Gastroesophageal sphincter (tissue), 4 donors: Measurements from ENCODE around the gene CTIF. TPM values are rescaled to one million over a fixed set of nuclear protein-coding genes. Genes with fewer than 3 reads are reported as not detected.

Source experiments
- ATAC-seq: fragments of 150-250 bp; one replicate; pipeline ENCODE4 v1.9.1; 2016; ENCODE audit warnings: mild to moderate bottlenecking, moderate library complexity
- H3K27ac ChIP-seq, 4 donors: fragments of 200-600 bp; sonication (generic) in 3 of 4; 1 replicate in 3 of 4; 2 replicates in 1 of 4; pipeline ENCODE4 v1.5.1; 2016 to 2019
- H3K27me3 ChIP-seq: fragments of 200-600 bp; sonication (generic); one replicate; pipeline ENCODE4 v1.5.1; 2019
- H3K36me3 ChIP-seq, 2 donors: fragments of 200-600 bp; sonication (generic); one replicate each; pipeline ENCODE4 v1.5.1; 2019; ENCODE audit warnings: control low read depth in 1 of 2
- H3K4me1 ChIP-seq, 3 donors: fragments of 200-600 bp; sonication (generic); 1 replicate in 2 of 3; 2 replicates in 1 of 3; pipeline ENCODE4 v1.5.1; 2016 to 2019; ENCODE audit warnings: control low read depth in 2 of 3
- H3K4me3 ChIP-seq, 2 donors: fragments of 200-600 bp; sonication (generic); one replicate each; pipeline ENCODE4 v1.5.1; 2019; ENCODE audit warnings: mild to moderate bottlenecking in 1 of 2, moderate library complexity in 1 of 2
- H3K9me3 ChIP-seq, 3 donors: fragments of 200-600 bp; sonication (generic); one replicate each; pipeline ENCODE4 v1.5.1; 2017 to 2019; ENCODE audit warnings: control low read depth in 2 of 3
- CTCF ChIP-seq, 4 experiments: fragments of 200-600 bp in 2 of 4; fragments of 450-650 bp in 2 of 4; sonication (generic) in 1 of 4; IDR thresholded peaks; one replicate each; pipeline ENCODE4 v1.5.1; 2017 to 2019; ENCODE audit warnings: antibody characterized with exemption in 4 of 4, mild to moderate bottlenecking in 2 of 4, moderate library complexity in 2 of 4
- EP300 ChIP-seq: sonication (generic); formaldehyde crosslinking; IDR thresholded peaks from one replicate; pipeline ENCODE4 v1.6.1; 2017; ENCODE audit warnings: antibody characterized with exemption, mild to moderate bottlenecking
- POLR2A ChIP-seq, 2 donors: fragments of 450-650 bp; IDR thresholded peaks; one replicate each; pipeline ENCODE4 v1.6.1; 2017; ENCODE audit warnings: antibody characterized with exemption in 2 of 2, mild to moderate bottlenecking in 2 of 2, moderate library complexity in 1 of 2
- POLR2AphosphoS5 ChIP-seq: sonication (generic); formaldehyde crosslinking; IDR thresholded peaks from one replicate; pipeline ENCODE4 v1.6.1; 2017; ENCODE audit warnings: antibody characterized with exemption
- WGBS, 2 donors: methylation state at CpG; one replicate each; pipeline ENCODE4 v1.1.5; 2018; ENCODE audit warnings: low coverage in 1 of 2; 5-methylcytosine and 5-hydroxymethylcytosine counted together
- total RNA-seq, 4 donors: library from RNA; depleted of rRNA; stranded (reverse); fragments of >200 nt; gene quantifications; one replicate each; pipeline ENCODE4 v1.1.0, GENCODE V29; 2016

Gene CTIF
- total RNA-seq, 4 donors from 2014 or later: 31.4 to 124 (median 78.1) TPM

- whole genome bisulfite sequencing, 2 donors: 100% methylated on average over 1 of the region's 11 CpGs; no CpG with 5 or more reads in 1 of the 2 donors
- TF ChIP-seq EP300: no peak
- TF ChIP-seq CTCF (IDR thresholded peaks at IDR 0.05): no peak
- TF ChIP-seq POLR2AphosphoS5: no peak
- no peak for TF ChIP-seq POLR2A (IDR thresholded peaks at IDR 0.05)
- peaks cover 0 to 51% (median under 1%) of the 10 kb centered on the region in 3 donors for H3K4me1 ChIP-seq
- no peak overlapping the region for H3K4me3 ChIP-seq
- no peaks in the 10 kb centered on the region for H3K9me3 ChIP-seq
- ATAC-seq: no peak
- H3K27ac ChIP-seq: no peak overlapping the region
- H3K27me3 ChIP-seq: no peaks in the 10 kb centered on the region
- peaks cover 0 to 43% of the 10 kb centered on the region in 2 donors for H3K36me3 ChIP-seq
Measured at GRCh38 chr18:48787203-48788151, 248.6 kb downstream of the CTIF start.

- H3K9me3 ChIP-seq: no peaks in the 10 kb centered on the region
- ATAC-seq: no peak
- peaks cover 0 to 42% (median 0%) of the 10 kb centered on the region in 3 donors for H3K4me1 ChIP-seq
- H3K36me3 ChIP-seq: peaks cover 0 to 43% of the 10 kb centered on the region in 2 donors
- TF ChIP-seq POLR2AphosphoS5 (no peak), POLR2A (IDR thresholded peaks at IDR 0.05) (no peak), EP300 (no peak), CTCF (IDR thresholded peaks at IDR 0.05) (no peak)
- H3K27me3 ChIP-seq: no peaks in the 10 kb centered on the region
- no CpG with 5 or more reads among the region's 1 CpG for WGBS, 2 donors
- H3K27ac ChIP-seq: no peak overlapping the region
- no peak overlapping the region for H3K4me3 ChIP-seq
Measured at GRCh38 chr18:48788373-48788772, 249.5 kb downstream of the CTIF start.

GRCh38 chr18:48789259-48789812, 250.5 kb downstream of the CTIF start:
- H3K4me3 ChIP-seq: no peak overlapping the region
- H3K27me3 ChIP-seq: no peaks in the 10 kb centered on the region
- H3K36me3 ChIP-seq: peaks cover 0 to 48% of the 10 kb centered on the region in 2 donors
- peak overlapping the region in 1 of 4 donors; percentile 35 for H3K27ac ChIP-seq
- no peaks in the 10 kb centered on the region for H3K9me3 ChIP-seq
- TF ChIP-seq EP300 (no peak), CTCF (IDR thresholded peaks at IDR 0.05) (no peak), POLR2A (IDR thresholded peaks at IDR 0.05) (no peak), POLR2AphosphoS5 (no peak)
- peaks cover 0 to 35% (median 0%) of the 10 kb centered on the region in 3 donors for H3K4me1 ChIP-seq
- ATAC-seq: no peak

- H3K9me3 ChIP-seq: no peaks in the 10 kb centered on the region
- no peak overlapping the region for H3K4me3 ChIP-seq
- H3K27me3 ChIP-seq: no peaks in the 10 kb centered on the region
- ATAC-seq: peak; percentile 70
- peak overlapping the region in 3 of 4 donors; percentile 58 to 75 (median 63) for H3K27ac ChIP-seq
- peaks cover 0 to 35% (median 0%) of the 10 kb centered on the region in 3 donors for H3K4me1 ChIP-seq
- TF ChIP-seq POLR2AphosphoS5: peak; percentile 19
- TF ChIP-seq POLR2A (IDR thresholded peaks at IDR 0.05): no peak
- WGBS, 2 donors: 100% methylated on average over 1 of the region's 22 CpGs; no CpG with 5 or more reads in 1 of the 2 donors
- H3K36me3 ChIP-seq: peaks cover 0 to 39% of the 10 kb centered on the region in 2 donors
Measured at GRCh38 chr18:48790226-48790863, 251.5 kb downstream of the CTIF start.
